SW480 (cell line): Measurements from ENCODE around the gene POMT2.

ENCODE experiments used
- DNase-seq: peaks from one replicate; pipeline ENCODE4 v3.0.0-alpha.2; 2016; ENCODE audit warnings: low spot score

The POMT2 gene

GRCh38 chr14:77238356-77238755, 82.3 kb downstream of the POMT2 start:
- DNase-seq, result no peak

- no peak for DNase-seq
These were observed 83.9 kb downstream of the POMT2 start for GRCh38 chr14:77236814-77237213.

GRCh38 chr14:77231721-77232120, 89.0 kb downstream of the POMT2 start:
- DNase-seq, result no peak

DNA sequence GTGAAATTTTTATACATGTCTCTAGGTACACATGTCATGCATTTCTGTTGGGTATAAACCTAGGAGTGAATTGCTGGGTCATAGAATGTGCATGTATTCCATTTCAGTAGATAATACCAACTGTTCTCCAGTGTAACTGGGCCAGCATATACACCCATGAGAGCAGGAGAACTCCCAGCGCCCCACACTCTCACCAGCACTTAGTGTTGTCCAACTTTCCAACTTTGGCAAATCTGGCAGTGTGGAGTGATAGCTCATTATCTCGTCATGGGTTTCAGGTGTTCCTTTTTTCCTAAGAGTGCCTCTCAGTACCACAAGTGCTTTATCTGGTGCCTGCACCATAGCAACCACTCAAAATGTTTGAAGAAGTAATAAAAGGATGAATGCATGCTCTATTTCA, 89.8 kb downstream of the POMT2 start:
- DNase-seq, result no peak

- DNase-seq, result no peak
These were observed 92.6 kb downstream of the POMT2 start for GRCh38 chr14:77228056-77228455.

GRCh38 chr14:77225892-77226557, 94.7 kb downstream of the POMT2 start:
- DNase-seq, result no peak

GRCh38 chr14:77225254-77225653, 95.4 kb downstream of the POMT2 start:
- DNase-seq, result no peak
